Kidney glomerular epithelial cell (primary cell): ENCODE data around the gene ANTXR1.
A peak's percentile ranks its signal among the peaks of the same experiment; 100 is the strongest.

Experiments
- DNase-seq: peaks from one replicate; lab custom pipeline; 2025; lab: John Stamatoyannopoulos, UW

Gene ANTXR1

GRCh38 chr2:69013142-69013839 lies at the start of gene ANTXR1:
TSS of gene ANTXR1 (plus strand) at chr2:69013179. CDS start at chr2:69013500, 321 bp downstream.
- peak; percentile 64 for DNase-seq

- no peak for DNase-seq
Measured at GRCh38 chr2:68964282-68964681, 48.7 kb upstream of the ANTXR1 start.

GRCh38 chr2:68968221-68968620 lies 44.8 kb upstream of the ANTXR1 start:
- no peak for DNase-seq

GRCh38 chr2:68969736-68970490 lies 43.1 kb upstream of the ANTXR1 start:
- no peak for DNase-seq

- no peak for DNase-seq
Measured at GRCh38 chr2:68970566-68971265, 42.3 kb upstream of the ANTXR1 start.

- peak; percentile 87 for DNase-seq
Measured at GRCh38 chr2:68971591-68972231, 41.3 kb upstream of the ANTXR1 start.

- DNase-seq = no peak
Measured at GRCh38 chr2:68974251-68974650, 38.7 kb upstream of the ANTXR1 start, which contains the start of gene GKN1. TSS of gene GKN1 (plus strand) at chr2:68974636. CDS start at chr2:68974678, 42 bp downstream.

- no peak for DNase-seq
Measured at GRCh38 chr2:68974946-68975665, 37.9 kb upstream of the ANTXR1 start.

- DNase-seq = no peak
Measured at GRCh38 chr2:68975844-68976243, 37.1 kb upstream of the ANTXR1 start.

GRCh38 chr2:68977453-68977852 lies 35.5 kb upstream of the ANTXR1 start:
- DNase-seq = no peak

GRCh38 chr2:68978098-68978497 lies 34.9 kb upstream of the ANTXR1 start:
- DNase-seq = no peak

- no peak for DNase-seq
Measured at GRCh38 chr2:68980956-68981355, 32.0 kb upstream of the ANTXR1 start.

GRCh38 chr2:68987021-68987503 lies 25.9 kb upstream of the ANTXR1 start:
- DNase-seq = no peak

GRCh38 chr2:68989035-68989434 lies 23.9 kb upstream of the ANTXR1 start:
- DNase-seq = no peak

- DNase-seq = no peak
Measured at GRCh38 chr2:68992341-68992740, 20.6 kb upstream of the ANTXR1 start.

- no peak for DNase-seq
Measured at GRCh38 chr2:68992933-68993332, 20.0 kb upstream of the ANTXR1 start.

- DNase-seq = no peak
Measured at GRCh38 chr2:68993660-68994059, 19.3 kb upstream of the ANTXR1 start.

GRCh38 chr2:68994864-68995263 lies 18.1 kb upstream of the ANTXR1 start:
- DNase-seq = no peak

- DNase-seq = no peak
Measured at GRCh38 chr2:68995916-68996315, 17.1 kb upstream of the ANTXR1 start.

GRCh38 chr2:68997401-68997800 lies 15.6 kb upstream of the ANTXR1 start:
- DNase-seq = no peak

- DNase-seq = no peak
Measured at GRCh38 chr2:69001879-69002278, 11.1 kb upstream of the ANTXR1 start.
